Sigmoid colon (tissue), 7 donors: Measurements from ENCODE around the gene A3GALT2. TPM values are rescaled to one million over a fixed set of nuclear protein-coding genes. Genes with fewer than 3 reads are reported as not detected.

Experiments used
- DNase-seq: peaks from one replicate; pipeline ENCODE4 v3.0.0-alpha.2; 2019
- H3K27ac ChIP-seq, 4 donors: fragments of 200-600 bp; sonication (generic); one replicate each; pipeline ENCODE4 v1.5.1; 2016 to 2019; ENCODE audit warnings: mild to moderate bottlenecking in 1 of 4
- H3K27me3 ChIP-seq, 3 donors: fragments of 200-600 bp; sonication (generic); one replicate each; pipeline ENCODE4 v1.5.1; 2019; ENCODE audit warnings: mild to moderate bottlenecking in 1 of 3
- H3K36me3 ChIP-seq, 4 donors: fragments of 200-600 bp; sonication (generic); one replicate each; pipeline ENCODE4 v1.5.1; 2016 to 2019
- H3K4me1 ChIP-seq, 4 donors: fragments of 200-600 bp; sonication (generic); one replicate each; pipeline ENCODE4 v1.5.1; 2017 to 2019
- H3K4me3 ChIP-seq, 4 donors: fragments of 200-600 bp; sonication (generic); one replicate each; pipeline ENCODE4 v1.5.1; 2017 to 2019; ENCODE audit warnings: mild to moderate bottlenecking in 2 of 4, moderate library complexity in 1 of 4
- H3K9me3 ChIP-seq, 4 donors: fragments of 200-600 bp in 3 of 4; sonication (generic) in 3 of 4; one replicate each; pipeline versions ENCODE4 v1.5.1 to v1.6.1; 2013 to 2019
- EP300 ChIP-seq, 4 donors: sonication (generic); formaldehyde crosslinking; IDR thresholded peaks; one replicate each; pipeline ENCODE4 v1.6.1; 2017; ENCODE audit warnings: antibody characterized with exemption in 4 of 4
- POLR2A ChIP-seq, 2 donors: fragments of 450-650 bp; IDR thresholded peaks; one replicate each; pipeline ENCODE4 v1.6.1; 2016; ENCODE audit warnings: antibody characterized with exemption in 2 of 2, mild to moderate bottlenecking in 2 of 2, moderate library complexity in 2 of 2
- POLR2AphosphoS5 ChIP-seq, 4 donors: sonication (generic); formaldehyde crosslinking; IDR thresholded peaks; one replicate each; pipeline ENCODE4 v1.6.1; 2017; ENCODE audit warnings: antibody characterized with exemption in 4 of 4
- WGBS, 2 donors: extraction: QIAGEN DNeasy Blood & Tissue Kit; methylation state at CpG; one replicate each; pipeline ENCODE4 v1.1.7; 2013; 5-methylcytosine and 5-hydroxymethylcytosine counted together
- intact Hi-C: fragments of 100-400 bp; cut with DNase I; formaldehyde crosslinking; loops from one replicate; pipeline ENCODE4 v1.15.1; 2023
- polyA plus RNA-seq, 3 donors: library from polyadenylated mRNA; stranded (reverse); fragments of 200-250 nt; gene quantifications; one replicate each; pipeline ENCODE4 v1.2.3, GENCODE V29; 2013
- total RNA-seq, 4 donors: library from RNA; depleted of rRNA; stranded (reverse); fragments of >200 nt; gene quantifications; one replicate each; pipeline ENCODE4 v1.1.0, GENCODE V29; 2016
- TF ChIP-seq, protein P1 (sequence below), 4 experiments: fragments of 450-650 bp in 3 of 4; fragments of 200-600 bp in 1 of 4; IDR thresholded peaks; one replicate each; pipeline ENCODE4 v1.5.1; 2016 to 2019; ENCODE audit warnings: antibody characterized with exemption in 4 of 4, mild to moderate bottlenecking in 3 of 4, moderate library complexity in 2 of 4
- donor health status: healthy with polysubstance abuse.
- donor health status: Bipolar disorder and iron deficiency.
- donor health status: healthy.

Gene A3GALT2
- total and polyA plus RNA-seq, 7 donors = not detected

DNA sequence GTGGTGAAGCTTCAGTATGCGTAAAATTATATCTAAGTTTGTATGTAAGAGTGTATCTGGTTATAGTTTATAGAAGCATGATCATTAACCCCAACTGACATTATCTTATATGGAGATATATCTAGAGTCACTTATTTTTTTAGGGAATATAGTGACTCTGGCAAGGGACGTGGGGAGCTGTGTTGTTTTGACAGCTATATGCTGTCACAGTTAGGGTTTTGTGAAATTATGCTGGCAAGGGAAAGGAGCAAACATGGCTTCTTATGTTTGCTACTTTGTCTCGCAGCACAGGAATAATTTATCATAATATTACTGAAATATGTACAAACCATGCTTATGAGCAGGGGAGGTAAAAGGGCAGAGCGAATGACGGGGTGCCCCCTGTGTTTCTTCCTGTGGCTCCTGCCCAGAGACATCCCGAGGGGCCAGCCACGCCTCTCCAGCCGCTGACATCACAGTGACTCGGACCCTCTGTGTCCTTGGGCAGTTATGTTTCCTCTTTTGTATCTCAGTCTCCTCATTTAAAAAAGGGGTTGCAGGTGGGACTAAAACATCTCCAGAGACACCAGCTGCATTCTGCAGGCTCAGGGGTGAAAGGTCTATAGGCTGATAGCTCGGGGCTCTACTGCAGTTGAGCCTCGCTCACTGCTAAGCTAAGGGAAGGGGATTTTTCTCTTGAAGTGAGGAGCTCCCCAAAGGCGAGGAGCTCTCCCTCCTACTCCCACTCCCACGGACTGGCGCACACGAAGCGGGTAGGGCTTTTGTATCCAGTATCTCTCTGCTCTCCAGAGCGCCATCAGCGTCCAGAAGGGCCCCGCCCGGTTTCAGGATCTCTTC is 14.9 kb downstream of the A3GALT2 start:
- WGBS, 2 donors = 51 to 58% methylated on average over 20 of the region's 20 CpGs
- no peak overlapping the region for H3K27ac ChIP-seq
- peaks cover 0 to 20% (median 19%) of the 10 kb centered on the region in 4 donors for H3K4me1 ChIP-seq
- no peak for TF ChIP-seq EP300 (IDR thresholded peaks at IDR 0.05)
- H3K9me3 ChIP-seq = no peaks in the 10 kb centered on the region
- intact Hi-C loops = no loop called here
- H3K4me3 ChIP-seq = peak overlapping the region in 3 of 4 donors; percentile 30 to 49 (median 37)
- no peaks in the 10 kb centered on the region for H3K36me3 ChIP-seq
- peaks cover 3 to 9% (median 6%) of the 10 kb centered on the region in 3 donors for H3K27me3 ChIP-seq
- no peak for DNase-seq

DNA sequence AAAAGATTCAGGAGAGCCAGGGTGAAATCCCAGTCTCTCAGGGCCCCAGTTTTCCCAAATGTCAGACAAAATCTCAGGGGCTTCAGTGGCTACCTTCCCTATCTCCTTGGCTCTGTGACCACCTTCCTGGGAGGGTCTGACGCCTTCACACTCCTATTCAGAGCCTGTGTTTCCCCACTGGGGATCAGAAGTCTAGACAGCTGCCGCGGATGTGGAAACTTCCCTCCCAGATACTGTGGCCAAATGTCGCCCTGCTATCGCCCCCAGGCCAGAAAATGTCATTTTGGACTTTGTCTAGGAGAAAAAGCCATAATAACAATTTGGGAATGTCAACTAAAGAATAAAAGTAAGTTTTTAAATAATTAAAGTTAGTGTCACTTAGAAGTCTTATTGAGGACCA is 15.9 kb downstream of the A3GALT2 start:
- Histone ChIP-seq H3K36me3 (no peaks in the 10 kb centered on the region), H3K27ac (no peak overlapping the region), H3K9me3 (no peaks in the 10 kb centered on the region), H3K4me1 (peaks cover 0 to 29% (median 27%) of the 10 kb centered on the region in 4 donors), H3K27me3 (peaks cover 3 to 9% (median 6%) of the 10 kb centered on the region in 3 donors), H3K4me3 (no peak overlapping the region)
- no peak for DNase-seq
- intact Hi-C loops = no loop called here
- no peak for TF ChIP-seq POLR2A (IDR thresholded peaks at IDR 0.05)
- TF ChIP-seq POLR2AphosphoS5 (IDR thresholded peaks at IDR 0.05) = no peak
- TF ChIP-seq EP300 (IDR thresholded peaks at IDR 0.05) = no peak
- TF ChIP-seq, protein P1, sequence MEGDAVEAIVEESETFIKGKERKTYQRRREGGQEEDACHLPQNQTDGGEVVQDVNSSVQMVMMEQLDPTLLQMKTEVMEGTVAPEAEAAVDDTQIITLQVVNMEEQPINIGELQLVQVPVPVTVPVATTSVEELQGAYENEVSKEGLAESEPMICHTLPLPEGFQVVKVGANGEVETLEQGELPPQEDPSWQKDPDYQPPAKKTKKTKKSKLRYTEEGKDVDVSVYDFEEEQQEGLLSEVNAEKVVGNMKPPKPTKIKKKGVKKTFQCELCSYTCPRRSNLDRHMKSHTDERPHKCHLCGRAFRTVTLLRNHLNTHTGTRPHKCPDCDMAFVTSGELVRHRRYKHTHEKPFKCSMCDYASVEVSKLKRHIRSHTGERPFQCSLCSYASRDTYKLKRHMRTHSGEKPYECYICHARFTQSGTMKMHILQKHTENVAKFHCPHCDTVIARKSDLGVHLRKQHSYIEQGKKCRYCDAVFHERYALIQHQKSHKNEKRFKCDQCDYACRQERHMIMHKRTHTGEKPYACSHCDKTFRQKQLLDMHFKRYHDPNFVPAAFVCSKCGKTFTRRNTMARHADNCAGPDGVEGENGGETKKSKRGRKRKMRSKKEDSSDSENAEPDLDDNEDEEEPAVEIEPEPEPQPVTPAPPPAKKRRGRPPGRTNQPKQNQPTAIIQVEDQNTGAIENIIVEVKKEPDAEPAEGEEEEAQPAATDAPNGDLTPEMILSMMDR (IDR thresholded peaks at IDR 0.05) = no peak
- WGBS, 2 donors = 94 to 96% methylated on average over 5 of the region's 5 CpGs

DNA sequence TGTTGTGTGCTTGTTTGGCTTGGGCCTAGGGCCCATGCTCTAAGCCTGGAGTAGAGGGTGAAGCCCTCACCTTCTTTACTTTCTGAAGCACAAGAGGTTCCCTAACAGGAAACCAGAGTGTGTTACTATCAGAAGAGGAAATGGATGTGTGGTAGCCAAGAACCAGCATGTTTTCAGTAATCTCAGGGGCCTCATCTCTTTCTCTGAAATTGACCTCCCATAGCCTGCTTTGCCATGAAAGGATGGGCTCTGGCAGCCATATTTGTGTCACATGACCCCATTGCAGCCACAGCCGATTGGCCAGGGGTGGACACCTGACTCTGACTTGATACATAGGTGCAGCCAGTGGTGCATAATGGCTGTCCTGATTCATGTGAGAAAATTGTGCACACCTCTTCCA is 18.6 kb downstream of the A3GALT2 start:
- intact Hi-C loops = no loop called here
- Histone ChIP-seq H3K9me3 (no peaks in the 10 kb centered on the region), H3K4me3 (no peak overlapping the region), H3K27ac (no peak overlapping the region), H3K4me1 (peaks cover 0 to 30% (median 27%) of the 10 kb centered on the region in 4 donors), H3K36me3 (peaks cover 3 to 10% (median 5%) of the 10 kb centered on the region in 4 donors), H3K27me3 (peaks cover 3 to 9% (median 6%) of the 10 kb centered on the region in 3 donors)
- DNase-seq = peak; percentile 22
- 95% methylated on average over 1 of the region's 1 CpG for WGBS, 2 donors
- TF ChIP-seq EP300 (IDR thresholded peaks at IDR 0.05) (no peak), POLR2A (IDR thresholded peaks at IDR 0.05) (no peak), POLR2AphosphoS5 (IDR thresholded peaks at IDR 0.05) (no peak)
- TF ChIP-seq, protein P1 (IDR thresholded peaks at IDR 0.05) = no peak

DNA sequence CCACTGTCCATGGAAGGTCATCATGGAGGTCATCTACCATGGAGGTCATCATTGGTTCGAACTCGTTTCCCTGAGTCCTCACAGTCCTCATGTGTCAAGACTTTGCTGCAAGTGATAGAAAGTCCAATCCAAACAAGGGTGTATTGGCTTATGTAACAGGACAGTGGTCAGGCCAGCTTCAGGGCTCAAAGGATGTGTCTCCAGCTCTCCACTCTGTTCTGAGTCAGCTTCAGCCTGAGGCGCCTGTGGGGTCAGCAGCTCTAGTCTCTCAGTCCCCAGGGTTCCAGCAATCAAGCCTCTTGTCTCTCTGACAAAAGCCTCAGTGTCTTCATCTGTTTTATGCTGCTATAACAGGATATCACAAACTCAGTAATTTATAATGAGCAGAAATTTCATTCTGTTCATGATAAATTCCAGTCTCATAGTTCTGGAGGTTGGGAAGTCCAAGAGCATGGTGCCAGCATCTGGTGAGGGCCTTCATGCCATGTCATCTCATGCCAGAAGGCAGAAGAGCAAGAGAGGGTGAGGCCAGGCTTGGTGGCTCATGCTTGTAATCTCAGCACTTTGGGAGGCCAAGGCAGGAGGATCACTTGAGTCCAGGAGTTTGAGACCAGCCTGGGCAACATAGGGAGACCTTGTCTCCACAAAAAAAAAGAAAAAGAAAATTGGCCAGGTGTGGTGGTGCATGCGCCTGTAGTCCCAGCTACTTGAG is 19.5 kb downstream of the A3GALT2 start:
- peak overlapping the region; percentile 19 to 70 (median 70) for H3K27ac ChIP-seq
- H3K4me3 ChIP-seq = no peak overlapping the region
- no peaks in the 10 kb centered on the region for H3K9me3 ChIP-seq
- peaks cover 0 to 21% (median 19%) of the 10 kb centered on the region in 4 donors for H3K4me1 ChIP-seq
- peaks cover 0 to under 1% (median 0%) of the 10 kb centered on the region in 3 donors for H3K27me3 ChIP-seq
- peaks cover 3 to 18% (median 5%) of the 10 kb centered on the region in 4 donors for H3K36me3 ChIP-seq
- WGBS, 2 donors = 91 to 92% methylated on average over 4 of the region's 4 CpGs
- peak; percentile 77 for DNase-seq
- intact Hi-C loops = no loop called here
- TF ChIP-seq EP300 (IDR thresholded peaks at IDR 0.05) (no peak), POLR2AphosphoS5 (IDR thresholded peaks at IDR 0.05) (no peak), POLR2A (IDR thresholded peaks at IDR 0.05) (no peak)
- TF ChIP-seq, protein P1 (IDR thresholded peaks at IDR 0.05) = no peak

DNA sequence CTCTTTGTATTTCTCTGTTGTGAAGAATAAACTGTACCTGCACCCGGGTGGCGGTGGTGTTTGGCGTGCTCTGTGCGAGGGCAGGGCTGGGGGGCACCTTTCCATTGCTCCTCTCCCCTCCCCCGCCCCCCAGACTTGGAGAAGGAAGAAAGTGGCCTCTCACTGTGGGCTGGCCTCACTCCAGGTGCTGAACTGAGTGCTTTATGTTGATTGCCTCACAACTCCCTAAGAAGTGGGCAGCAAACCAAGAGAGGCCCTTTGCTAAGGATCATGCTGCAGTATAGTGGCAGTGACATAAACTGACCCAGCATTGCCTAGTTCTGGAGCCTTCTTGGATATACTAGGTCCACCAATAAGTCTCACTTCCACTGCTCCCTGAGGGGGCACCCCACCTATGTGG is 20.2 kb downstream of the A3GALT2 start:
- Histone ChIP-seq H3K27me3 (no peaks in the 10 kb centered on the region), H3K36me3 (peaks cover 3 to 26% (median 5%) of the 10 kb centered on the region in 4 donors), H3K27ac (peak overlapping the region; percentile 19 to 70 (median 70)), H3K9me3 (no peaks in the 10 kb centered on the region), H3K4me1 (peaks cover 0 to 24% (median 16%) of the 10 kb centered on the region in 4 donors), H3K4me3 (no peak overlapping the region)
- DNase-seq = peak; percentile 95
- 64 to 80% methylated on average over 5 of the region's 5 CpGs for WGBS, 2 donors
- intact Hi-C loops = no loop called here
- TF ChIP-seq EP300 (IDR thresholded peaks at IDR 0.05) (no peak), POLR2A (IDR thresholded peaks at IDR 0.05) (no peak), POLR2AphosphoS5 (IDR thresholded peaks at IDR 0.05) (peak in 3 of 4 donors; percentile 43 to 56 (median 56))
- TF ChIP-seq, protein P1 (IDR thresholded peaks at IDR 0.05) = no peak
